ENCODE results near the gene SYCE1. TPM values are rescaled to one million over a fixed set of nuclear protein-coding genes. Genes with fewer than 3 reads are reported as not detected.

SYCE1 gene
- total and polyA plus RNA-seq, 4 donors = 0.33 to 5.4 (median 2.1) TPM; not detected in 1

- WGBS = 44% methylated on average over 4 of the region's 4 CpGs
- H3K36me3 ChIP-seq (ENCODE audit: control insufficient read depth in 4 of 4, insufficient read depth in 3 of 4, low read depth in 1 of 4, low read length in 3 of 4) = peaks cover 13 to 43% (median 30%) of the 10 kb centered on the region in 4 donors
- no peak for TF ChIP-seq FOXA2 (IDR thresholded peaks at IDR 0.05)
- TF ChIP-seq RXRA (IDR thresholded peaks at IDR 0.05) = no peak
- TF ChIP-seq HNF4G (IDR thresholded peaks at IDR 0.05) = no peak
- TF ChIP-seq FOXA1 (IDR thresholded peaks at IDR 0.05) = no peak
- no peak for TF ChIP-seq ZBTB33 (IDR thresholded peaks at IDR 0.05)
- no peak for TF ChIP-seq JUND (IDR thresholded peaks at IDR 0.05)
- no peak for TF ChIP-seq NR2F2 (IDR thresholded peaks at IDR 0.05)
- no peak for TF ChIP-seq GABPA (IDR thresholded peaks at IDR 0.05 in 1 of 2, conservative IDR thresholded peaks at IDR 0.05 in 1 of 2)
- no peak for TF ChIP-seq RAD21 (IDR thresholded peaks at IDR 0.05)
- no peak for TF ChIP-seq CTCF (IDR thresholded peaks at IDR 0.05; ENCODE audit: low read depth, low read length, missing input control)
- no peak for TF ChIP-seq MAX (IDR thresholded peaks at IDR 0.05)
- TF ChIP-seq REST (IDR thresholded peaks at IDR 0.05) = no peak
- TF ChIP-seq TAF1 (conservative IDR thresholded peaks at IDR 0.05) = no peak
- TF ChIP-seq ATF3 (IDR thresholded peaks at IDR 0.05) = no peak
- TF ChIP-seq HNF4A (conservative IDR thresholded peaks at IDR 0.05) = no peak
- no peak for TF ChIP-seq SP1 (IDR thresholded peaks at IDR 0.05)
- no peak for TF ChIP-seq YY1 (IDR thresholded peaks at IDR 0.05)
- no peak for TF ChIP-seq EGR1 (IDR thresholded peaks at IDR 0.05; ENCODE audit: low read depth in 2 of 2)
These were observed 29.2 kb downstream of the SYCE1 start for GRCh38 chr10:133536198-133536597.

More at GRCh38 chr10:133536198-133536597, 29.2 kb downstream of the SYCE1 start:
- H3K9ac ChIP-seq (ENCODE audit: low read depth in 1 of 2, low read length in 2 of 2) = no peak overlapping the region
- H3K9me3 ChIP-seq (ENCODE audit: control insufficient read depth in 4 of 4, low read length in 3 of 4) = no peaks in the 10 kb centered on the region
- no peak for DNase-seq (ENCODE audit: low spot score)
- H3K4me3 ChIP-seq (ENCODE audit: low read depth in 1 of 3, low read length in 3 of 3) = no peak overlapping the region
- no peaks in the 10 kb centered on the region for H3K27me3 ChIP-seq (ENCODE audit: control insufficient read depth in 4 of 4, insufficient read depth in 4 of 4, low read length in 3 of 4)
- no peak overlapping the region for H3K27ac ChIP-seq (ENCODE audit: low read depth in 1 of 2, low read length in 2 of 2)
- H3K4me1 ChIP-seq (ENCODE audit: control insufficient read depth in 4 of 4, insufficient read depth in 4 of 4, low read length in 3 of 4) = peaks cover 0 to 2% (median 0%) of the 10 kb centered on the region in 4 donors

Measured in liver (tissue), 9 donors.